Endothelial cell of umbilical vein (primary cell): ENCODE data around the gene ZC3H15. TPM values are rescaled to one million over a fixed set of nuclear protein-coding genes. Genes with fewer than 3 reads are reported as not detected.

Experiments used
- BruUV-seq: library from RNA; stranded (reverse); fragments of 400-500 nt; replicated peaks from 2 replicates; lab custom pipeline; 2021; lab: Mats Ljungman, UMichigan
- CTCF ChIA-PET: fragments of 300-600, 350-600 bp; sonication (Branson Sonifier 250); formaldehyde crosslinking; loops from one replicate; lab custom pipeline; 2021; ENCODE audit warnings: antibody characterized with exemption, inconsistent platforms; lab: Charles Lee
- POLR2A ChIA-PET: fragments of 300-600, 350-600 bp; sonication (Branson Sonifier 250); formaldehyde crosslinking; loops from one replicate; lab custom pipeline; 2021; ENCODE audit warnings: antibody characterized with exemption, inconsistent platforms; lab: Charles Lee
- DNase-seq: peaks from one replicate; pipeline ENCODE4 v3.0.0-alpha.2; 2011; ENCODE audit warnings: low read depth, low spot score
- FAIRE-seq: peaks from 2 replicates; lab custom pipeline; 2011; peaks lifted over from hg19 to GRCh38; lab: Jason Lieb, UNC
- H2AFZ ChIP-seq: 2 replicates; pipeline ENCODE4 v1.6.0; 2012; ENCODE audit warnings: low read depth, low read length, control low read depth, inconsistent platforms
- H3K27ac ChIP-seq: 2 replicates; pipeline ENCODE4 v1.5.1; 2011; ENCODE audit warnings: low read depth, mild to moderate bottlenecking, control low read depth, low read length, moderate library complexity; ENCODE audit not compliant: insufficient read depth
- H3K27me3 ChIP-seq, 2 experiments: 2 replicates each; pipeline versions ENCODE4 v1.6.0 to v1.6.1; 2011; ENCODE audit warnings: low read length in 2 of 2, mixed read lengths in 1 of 2; ENCODE audit not compliant: control insufficient read depth in 2 of 2, insufficient read depth in 2 of 2
- H3K36me3 ChIP-seq, 2 experiments: 2 replicates in 1 of 2; 3 replicates in 1 of 2; pipeline ENCODE4 v1.5.1; 2011; ENCODE audit warnings: low read length in 2 of 2, mild to moderate bottlenecking in 1 of 2, moderate library complexity in 1 of 2; ENCODE audit not compliant: control insufficient read depth in 2 of 2, insufficient read depth in 2 of 2; ENCODE audit errors: extremely low read depth in 1 of 2
- H3K4me1 ChIP-seq: 3 replicates; pipeline ENCODE4 v1.5.1; 2011; ENCODE audit warnings: mild to moderate bottlenecking, low read length; ENCODE audit not compliant: control insufficient read depth, insufficient read depth; ENCODE audit errors: extremely low read depth
- H3K4me2 ChIP-seq: 2 replicates; pipeline ENCODE4 v1.6.1; 2011; ENCODE audit warnings: low read length, control low read depth, mixed read lengths; ENCODE audit not compliant: insufficient read depth
- H3K4me3 ChIP-seq, 3 experiments: fragments of 200-600 bp in 1 of 3; sonication (generic), shearing (Covaris generic) in 1 of 3; replicated peaks in 1 of 3; 2 replicates each; pipeline ENCODE4 v1.5.1; 2011 to 2016; ENCODE audit warnings: control low read depth in 3 of 3, low read length in 3 of 3, mild to moderate bottlenecking in 2 of 3, inconsistent platforms in 1 of 3, low read depth in 1 of 3, moderate library complexity in 1 of 3; ENCODE audit not compliant: insufficient read depth in 1 of 3
- H3K79me2 ChIP-seq: 2 replicates; pipeline ENCODE4 v1.6.0; 2012; ENCODE audit warnings: low read length, inconsistent platforms; ENCODE audit not compliant: control insufficient read depth, insufficient read depth
- H3K9ac ChIP-seq: replicated peaks from 2 replicates; pipeline ENCODE3; 2011; ENCODE audit warnings: low read length, control low read depth; ENCODE audit not compliant: insufficient read depth; ENCODE audit errors: extremely low read depth
- H3K9me1 ChIP-seq: replicated peaks from 3 replicates; pipeline ENCODE4 v1.6.0; 2011; ENCODE audit warnings: mild to moderate bottlenecking, low read length; ENCODE audit not compliant: control insufficient read depth, insufficient read depth; ENCODE audit errors: extremely low read depth
- H3K9me3 ChIP-seq: replicated peaks from 2 replicates; pipeline ENCODE4 v1.5.1; 2012; ENCODE audit warnings: low read length, inconsistent platforms; ENCODE audit not compliant: control insufficient read depth, insufficient read depth
- H4K20me1 ChIP-seq: replicated peaks from 2 replicates; pipeline ENCODE3; 2011; ENCODE audit warnings: mild to moderate bottlenecking, low read length; ENCODE audit not compliant: control insufficient read depth, insufficient read depth; ENCODE audit errors: extremely low read depth
- EZH2 ChIP-seq: IDR thresholded peaks from 2 replicates; pipeline ENCODE4 v1.6.1; 2012; ENCODE audit warnings: borderline replicate concordance, low read depth, mild to moderate bottlenecking, moderate library complexity, low read length, inconsistent platforms; ENCODE audit not compliant: severe bottlenecking
- FOS ChIP-seq: IDR thresholded peaks from 2 replicates; pipeline ENCODE4 v1.6.1; 2011; ENCODE audit warnings: mild to moderate bottlenecking, low read length, moderate library complexity, borderline replicate concordance; ENCODE audit not compliant: insufficient read depth
- GATA2 ChIP-seq: IDR thresholded peaks from 2 replicates; pipeline ENCODE4 v1.7.0; 2011; ENCODE audit warnings: low read depth, mild to moderate bottlenecking, moderate library complexity, mixed read lengths, low read length; ENCODE audit not compliant: insufficient read length, insufficient read depth
- dilution Hi-C: fragments of 300-500 bp; cut with MboI; formaldehyde crosslinking; loops from one replicate; pipeline ENCODE4 v1.15.0; 2019; ENCODE audit warnings: low sequenced_read_pairs; ENCODE audit not compliant: extremely low pct_ligation_motif_present
- intact Hi-C: fragments of 100-400 bp; cut with micrococcal nuclease; formaldehyde crosslinking; loops from one replicate; pipeline ENCODE4 v1.10.0; 2022
- polyA plus RNA-seq, 4 experiments: library from polyadenylated mRNA; depleted of rRNA in 3 of 4; stranded (reverse) in 3 of 4; unstranded in 1 of 4; fragments of >200 nt; gene quantifications; 2 replicates each; pipeline versions ENCODE4 v1.2.1 to v1.2.3, GENCODE V29; 2011 to 2012; ENCODE audit warnings: missing spikeins in 1 of 4
- total RNA-seq: library from RNA; stranded (reverse); gene quantifications from 2 replicates; pipeline ENCODE4 v1.2.3, GENCODE V29; 2021
- TF ChIP-seq, protein P1 (sequence below): IDR thresholded peaks from 2 replicates; pipeline ENCODE4 v1.6.1; 2011; ENCODE audit not compliant: insufficient read depth, insufficient read length
- TF ChIP-seq, protein P2 (sequence below), 2 donors: IDR thresholded peaks; 1 replicate in 1 of 2; 2 replicates in 1 of 2; pipeline ENCODE4 v1.5.1; 2011; ENCODE audit warnings: low read length in 2 of 2, mild to moderate bottlenecking in 2 of 2, moderate library complexity in 2 of 2, control low read depth in 1 of 2, inconsistent platforms in 1 of 2, low read depth in 1 of 2; ENCODE audit not compliant: insufficient read depth in 1 of 2; ENCODE audit errors: extremely low read depth in 1 of 2

Gene ZC3H15
- total and polyA plus RNA-seq, 2 donors (not counting 3 experiments of a cell fraction or from before 2014, with no cell fraction given): 24.1 to 65.1 TPM

DNA sequence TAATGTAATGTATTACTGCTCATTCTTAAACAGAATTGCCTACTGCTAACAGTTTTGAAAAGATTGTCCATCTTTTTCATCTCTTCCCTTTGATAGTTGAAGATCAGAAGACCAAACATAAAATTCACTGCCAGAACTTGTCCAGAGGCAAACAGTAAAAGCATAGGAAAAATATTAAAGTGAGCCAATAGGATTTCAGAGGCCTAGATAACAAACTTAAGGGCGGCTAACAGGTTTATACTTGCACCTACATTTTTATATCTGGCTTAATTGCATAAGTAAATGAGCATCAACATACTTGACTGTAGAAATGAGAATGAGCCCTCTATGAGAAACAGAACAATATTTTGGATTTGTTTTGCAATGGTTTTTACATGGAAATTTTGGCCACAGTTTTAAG is 30.3 kb downstream of the ZC3H15 start:
- no peak overlapping the region for H3K27ac ChIP-seq
- H4K20me1 ChIP-seq: no peaks in the 10 kb centered on the region
- ChIA-PET CTCF (interaction anchor here (0.9 to 2.7 kb wide), 3 partner anchors 13 to 126 kb away, joined by 3 to 10 read pairs (median 5); no protein-coding TSS in a partner anchor), POLR2A (no interaction called here)
- intact Hi-C loops (no loop called here), dilution Hi-C loops (no loop called here)
- no peak overlapping the region for H3K4me2 ChIP-seq
- FAIRE-seq (no peak), DNase-seq (no peak)
- no peak overlapping the region for H3K4me3 ChIP-seq
- BruUV-seq: no TSS peak
- no peaks in the 10 kb centered on the region for H3K9me1 ChIP-seq
- no peak overlapping the region for H2AFZ ChIP-seq
- H3K9me3 ChIP-seq: no peaks in the 10 kb centered on the region
- peaks cover 6% of the 10 kb centered on the region for H3K79me2 ChIP-seq
- no peaks in the 10 kb centered on the region for H3K4me1 ChIP-seq
- no peak overlapping the region for H3K9ac ChIP-seq
- H3K36me3 ChIP-seq: peaks cover 0 to 8% of the 10 kb centered on the region in 2 experiments
- no peaks in the 10 kb centered on the region for H3K27me3 ChIP-seq
- TF ChIP-seq, protein P1, sequence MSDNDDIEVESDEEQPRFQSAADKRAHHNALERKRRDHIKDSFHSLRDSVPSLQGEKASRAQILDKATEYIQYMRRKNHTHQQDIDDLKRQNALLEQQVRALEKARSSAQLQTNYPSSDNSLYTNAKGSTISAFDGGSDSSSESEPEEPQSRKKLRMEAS: no peak
- TF ChIP-seq EZH2: no peak
- no peak for TF ChIP-seq GATA2
- no peak for TF ChIP-seq FOS
- TF ChIP-seq, protein P2, sequence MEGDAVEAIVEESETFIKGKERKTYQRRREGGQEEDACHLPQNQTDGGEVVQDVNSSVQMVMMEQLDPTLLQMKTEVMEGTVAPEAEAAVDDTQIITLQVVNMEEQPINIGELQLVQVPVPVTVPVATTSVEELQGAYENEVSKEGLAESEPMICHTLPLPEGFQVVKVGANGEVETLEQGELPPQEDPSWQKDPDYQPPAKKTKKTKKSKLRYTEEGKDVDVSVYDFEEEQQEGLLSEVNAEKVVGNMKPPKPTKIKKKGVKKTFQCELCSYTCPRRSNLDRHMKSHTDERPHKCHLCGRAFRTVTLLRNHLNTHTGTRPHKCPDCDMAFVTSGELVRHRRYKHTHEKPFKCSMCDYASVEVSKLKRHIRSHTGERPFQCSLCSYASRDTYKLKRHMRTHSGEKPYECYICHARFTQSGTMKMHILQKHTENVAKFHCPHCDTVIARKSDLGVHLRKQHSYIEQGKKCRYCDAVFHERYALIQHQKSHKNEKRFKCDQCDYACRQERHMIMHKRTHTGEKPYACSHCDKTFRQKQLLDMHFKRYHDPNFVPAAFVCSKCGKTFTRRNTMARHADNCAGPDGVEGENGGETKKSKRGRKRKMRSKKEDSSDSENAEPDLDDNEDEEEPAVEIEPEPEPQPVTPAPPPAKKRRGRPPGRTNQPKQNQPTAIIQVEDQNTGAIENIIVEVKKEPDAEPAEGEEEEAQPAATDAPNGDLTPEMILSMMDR (IDR thresholded peaks at IDR 0.05; ENCODE audit: extremely low read depth in 1 of 2, insufficient read depth in 1 of 2, low read depth in 1 of 2, low read length in 2 of 2): no peak
